MM.1S (cell line): ENCODE measurements around the gene ITM2B.

ENCODE experiments used
- CTCF ChIP-seq: fragments of 300-600 bp; sonication (generic); IDR thresholded peaks from 2 replicates; pipeline ENCODE4 v1.5.1; 2016; ENCODE audit warnings: antibody characterized with exemption, low read length, mixed read lengths
- EZH2 ChIP-seq: fragments of 300-600 bp; sonication (generic); optimal IDR thresholded peaks from 2 replicates; pipeline ENCODE3; 2017; ENCODE audit warnings: low read depth, mild to moderate bottlenecking, antibody characterized with exemption, low read length, mixed read lengths

- TF ChIP-seq CTCF (no peak), EZH2 (no peak)
These were observed 18.6 kb downstream of the ITM2B start for GRCh38 chr13:48251611-48252081.
